Lower lobe of right lung (tissue), 2 donors: ENCODE data around the gene KCNQ5. TPM values are rescaled to one million over a fixed set of nuclear protein-coding genes. Genes with fewer than 3 reads are reported as not detected.

Experiments
- ATAC-seq, 2 donors: fragments of 200-7000 bp; cut with Tn5 transposase; one replicate each; pipeline ENCODE4 v1.9.1; 2020 to 2022; ENCODE audit warnings: mild to moderate bottlenecking in 2 of 2, moderate library complexity in 2 of 2
- DNase-seq: peaks from one replicate; pipeline ENCODE4 v3.0.0-alpha.2; 2020
- H3K27ac ChIP-seq: fragments of 200-600 bp; one replicate; pipeline ENCODE4 v1.8.0; 2022
- H3K27me3 ChIP-seq: fragments of 200-600 bp; one replicate; pipeline ENCODE4 v1.8.0; 2022; ENCODE audit warnings: low read depth
- H3K36me3 ChIP-seq: fragments of 200-600 bp; one replicate; pipeline ENCODE4 v1.8.0; 2022; ENCODE audit warnings: mild to moderate bottlenecking
- H3K4me1 ChIP-seq: fragments of 200-600 bp; one replicate; pipeline ENCODE4 v1.8.0; 2022
- H3K4me3 ChIP-seq: fragments of 200-600 bp; one replicate; pipeline ENCODE4 v1.8.0; 2022; ENCODE audit warnings: mild to moderate bottlenecking
- H3K9me3 ChIP-seq: fragments of 200-600 bp; one replicate; pipeline ENCODE4 v1.8.0; 2022
- intact Hi-C: fragments of 100-400 bp; cut with DNase I; formaldehyde crosslinking; loops from one replicate; pipeline ENCODE4 v1.11.0; 2022
- total RNA-seq: library from RNA; stranded (reverse); fragmentation: NEBNext Ultra II Directional; extraction: Animal tissue kit (Norgen Biotek cat#: 25700); gene quantifications from one replicate; pipeline ENCODE4 v1.2.1, GENCODE V29; 2021
- TF ChIP-seq, protein P1 (sequence below): fragments of 200-600 bp; IDR thresholded peaks from one replicate; pipeline ENCODE4 v1.8.0; 2022; ENCODE audit warnings: antibody characterized with exemption, mild to moderate bottlenecking
- donor health status: DM: no; HTN: yes; CAD: no; lungs with severe emphysema.

Gene KCNQ5
- total RNA-seq, 1 donor from 2014 or later, result 0.35 TPM

- H3K4me1 ChIP-seq, result no peaks in the 10 kb centered on the region
- no peak overlapping the region for H3K27ac ChIP-seq
- H3K36me3 ChIP-seq, result no peaks in the 10 kb centered on the region
- DNase-seq (no peak), ATAC-seq (no peak)
- TF ChIP-seq, protein P1, sequence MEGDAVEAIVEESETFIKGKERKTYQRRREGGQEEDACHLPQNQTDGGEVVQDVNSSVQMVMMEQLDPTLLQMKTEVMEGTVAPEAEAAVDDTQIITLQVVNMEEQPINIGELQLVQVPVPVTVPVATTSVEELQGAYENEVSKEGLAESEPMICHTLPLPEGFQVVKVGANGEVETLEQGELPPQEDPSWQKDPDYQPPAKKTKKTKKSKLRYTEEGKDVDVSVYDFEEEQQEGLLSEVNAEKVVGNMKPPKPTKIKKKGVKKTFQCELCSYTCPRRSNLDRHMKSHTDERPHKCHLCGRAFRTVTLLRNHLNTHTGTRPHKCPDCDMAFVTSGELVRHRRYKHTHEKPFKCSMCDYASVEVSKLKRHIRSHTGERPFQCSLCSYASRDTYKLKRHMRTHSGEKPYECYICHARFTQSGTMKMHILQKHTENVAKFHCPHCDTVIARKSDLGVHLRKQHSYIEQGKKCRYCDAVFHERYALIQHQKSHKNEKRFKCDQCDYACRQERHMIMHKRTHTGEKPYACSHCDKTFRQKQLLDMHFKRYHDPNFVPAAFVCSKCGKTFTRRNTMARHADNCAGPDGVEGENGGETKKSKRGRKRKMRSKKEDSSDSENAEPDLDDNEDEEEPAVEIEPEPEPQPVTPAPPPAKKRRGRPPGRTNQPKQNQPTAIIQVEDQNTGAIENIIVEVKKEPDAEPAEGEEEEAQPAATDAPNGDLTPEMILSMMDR, result no peak
- H3K27me3 ChIP-seq, result no peaks in the 10 kb centered on the region
- H3K9me3 ChIP-seq, result no peaks in the 10 kb centered on the region
- intact Hi-C loops, result no loop called here
- no peak overlapping the region for H3K4me3 ChIP-seq
Observed at GRCh38 chr6:72677740-72678139, 55.9 kb downstream of the KCNQ5 start.

DNA sequence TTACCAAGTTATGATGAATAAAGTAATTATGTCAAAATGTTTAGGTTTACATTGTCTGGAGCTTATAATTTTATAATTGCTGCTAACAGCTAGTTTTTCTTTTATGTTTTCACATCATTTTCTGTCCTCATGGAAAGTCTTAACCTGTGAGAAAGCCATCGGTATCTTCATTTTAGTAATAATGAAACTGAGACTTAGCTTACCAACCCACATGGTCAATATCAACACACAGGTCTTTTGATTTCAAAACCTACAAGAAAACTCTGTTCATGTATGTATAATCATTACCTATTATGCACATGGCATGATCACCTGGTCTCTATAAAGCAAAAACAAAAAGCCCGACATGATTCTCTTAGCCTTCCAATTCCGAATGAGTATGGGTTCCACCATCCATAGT lies 61.9 kb downstream of the KCNQ5 start:
- H3K27ac ChIP-seq, result no peak overlapping the region
- intact Hi-C loops, result no loop called here
- no peaks in the 10 kb centered on the region for H3K9me3 ChIP-seq
- no peak overlapping the region for H3K4me3 ChIP-seq
- ATAC-seq, result no peak
- TF ChIP-seq, protein P1, result no peak
- DNase-seq, result no peak
- no peaks in the 10 kb centered on the region for H3K4me1 ChIP-seq
- no peaks in the 10 kb centered on the region for H3K36me3 ChIP-seq
- H3K27me3 ChIP-seq, result no peaks in the 10 kb centered on the region

- Histone ChIP-seq H3K36me3 (no peaks in the 10 kb centered on the region), H3K4me3 (no peak overlapping the region), H3K9me3 (no peaks in the 10 kb centered on the region), H3K27me3 (no peaks in the 10 kb centered on the region), H3K27ac (no peak overlapping the region), H3K4me1 (no peaks in the 10 kb centered on the region)
- TF ChIP-seq, protein P1, result no peak
- DNase-seq (no peak), ATAC-seq (no peak)
- intact Hi-C loops, result no loop called here
Observed at GRCh38 chr6:72689107-72689954, 67.5 kb downstream of the KCNQ5 start.

GRCh38 chr6:72691249-72691648 lies 69.4 kb downstream of the KCNQ5 start:
- no peak overlapping the region for H3K27ac ChIP-seq
- TF ChIP-seq, protein P1, result no peak

DNA sequence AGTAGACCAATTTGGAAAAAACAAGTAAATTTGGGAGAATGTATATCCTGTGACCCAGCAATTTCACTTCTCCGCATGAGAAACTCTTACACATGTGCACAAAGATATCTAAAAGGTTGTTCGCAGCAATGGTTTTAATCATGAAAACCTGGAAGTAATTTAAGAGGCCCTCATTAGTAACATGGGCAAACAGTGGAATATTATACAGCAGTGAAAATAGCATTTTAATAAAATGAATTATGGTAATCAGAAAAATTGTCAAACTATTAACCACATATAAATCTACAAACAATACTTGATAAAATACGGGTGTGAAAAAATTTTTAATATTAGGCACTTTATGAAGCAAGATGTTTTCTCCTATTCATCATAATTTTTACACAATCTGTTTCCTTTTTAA lies 74.2 kb downstream of the KCNQ5 start:
- Histone ChIP-seq H3K4me1 (no peaks in the 10 kb centered on the region), H3K4me3 (no peak overlapping the region), H3K27me3 (no peaks in the 10 kb centered on the region), H3K27ac (no peak overlapping the region), H3K9me3 (no peaks in the 10 kb centered on the region), H3K36me3 (no peaks in the 10 kb centered on the region)
- intact Hi-C loops, result no loop called here
- ATAC-seq (no peak), DNase-seq (no peak)
- TF ChIP-seq, protein P1, result no peak

More at GRCh38 chr6:72691249-72691648, 69.4 kb downstream of the KCNQ5 start:
- no peaks in the 10 kb centered on the region for H3K9me3 ChIP-seq
- H3K4me3 ChIP-seq, result no peak overlapping the region
- no peak for ATAC-seq
- no peak for DNase-seq
- intact Hi-C loops, result no loop called here
- no peaks in the 10 kb centered on the region for H3K36me3 ChIP-seq
- H3K27me3 ChIP-seq, result no peaks in the 10 kb centered on the region
- no peaks in the 10 kb centered on the region for H3K4me1 ChIP-seq
